Measurements from ENCODE around the gene ARMH4. TPM values are rescaled to one million over a fixed set of nuclear protein-coding genes. Genes with fewer than 3 reads are reported as not detected.

The ARMH4 gene
- polyA plus RNA-seq, 5 donors, result 8.5 to 17.7 (median 15.5) TPM

DNA sequence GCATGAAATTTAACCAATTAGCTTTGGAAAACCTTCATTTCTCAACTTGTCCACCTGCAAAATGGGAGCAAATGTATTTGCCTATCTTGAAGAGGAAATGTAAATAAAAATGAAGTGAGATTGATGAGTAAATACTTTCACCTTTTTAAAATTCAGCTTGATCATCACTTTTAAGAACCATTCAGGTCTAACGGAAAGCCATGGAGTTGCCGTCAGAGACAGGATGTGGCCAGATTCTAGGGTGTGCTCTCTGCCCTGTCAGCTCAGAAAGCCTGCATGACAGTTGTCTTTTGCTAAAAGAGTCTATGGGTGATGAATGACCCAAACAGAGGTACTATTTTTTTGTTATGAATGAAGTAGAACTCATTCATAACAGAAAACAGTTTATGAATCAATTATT lies 181.8 kb downstream of the ARMH4 start:
- no peak for DNase-seq

DNA sequence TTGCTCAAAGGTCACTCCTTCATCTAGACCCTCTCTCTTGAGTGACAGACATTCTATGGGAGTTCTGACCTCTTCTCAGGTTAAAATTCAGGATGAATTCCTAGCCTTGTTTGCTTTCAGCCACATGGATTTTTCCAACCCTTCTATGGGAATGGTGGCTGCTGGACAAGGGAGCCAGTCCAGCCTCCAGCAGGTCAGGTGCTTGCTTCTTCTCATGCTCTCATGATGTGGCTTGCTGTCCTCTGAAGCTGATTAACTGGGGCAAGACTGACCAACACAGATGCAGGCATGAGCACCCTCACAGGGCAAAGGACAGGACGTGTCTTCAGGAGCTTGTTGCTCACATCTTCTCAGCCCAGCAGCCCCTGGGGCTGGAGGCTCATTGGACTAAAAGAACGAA lies 188.9 kb downstream of the ARMH4 start:
- DNase-seq, result no peak

DNA sequence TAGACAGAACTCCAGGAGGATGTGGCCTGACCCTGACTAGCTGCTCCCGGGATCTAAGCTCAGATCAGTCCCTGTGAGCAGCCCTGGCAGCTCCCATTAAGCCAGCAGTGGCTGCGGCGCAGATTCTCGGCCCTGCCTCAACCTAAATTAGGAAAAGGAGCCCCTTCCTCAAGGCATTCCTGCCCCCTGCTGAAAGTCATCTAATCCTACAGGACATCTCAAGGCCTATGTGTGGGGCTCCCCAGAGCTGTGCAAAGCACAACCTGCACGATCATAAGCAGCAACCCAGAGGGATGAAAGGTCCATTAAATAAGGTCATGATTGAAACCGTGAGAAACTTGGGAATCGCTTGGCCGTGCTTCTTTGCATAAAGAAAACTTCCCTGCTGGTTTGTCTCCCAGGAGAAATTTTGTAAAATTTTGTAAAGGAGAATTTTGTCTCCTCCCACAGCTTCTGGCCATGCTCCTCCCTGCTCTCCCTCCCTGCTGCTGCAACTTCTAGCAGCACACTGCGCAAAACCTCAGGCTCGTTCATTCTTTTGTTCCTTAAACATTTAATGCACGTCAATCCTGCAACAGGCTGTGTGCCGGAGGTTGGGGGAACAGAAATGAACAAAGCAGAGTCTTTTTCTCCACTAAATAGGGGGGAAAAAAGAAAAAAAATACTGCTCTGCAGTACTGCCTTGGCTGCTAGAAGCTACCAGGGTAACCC lies 189.5 kb downstream of the ARMH4 start:
- no peak for DNase-seq

DNA sequence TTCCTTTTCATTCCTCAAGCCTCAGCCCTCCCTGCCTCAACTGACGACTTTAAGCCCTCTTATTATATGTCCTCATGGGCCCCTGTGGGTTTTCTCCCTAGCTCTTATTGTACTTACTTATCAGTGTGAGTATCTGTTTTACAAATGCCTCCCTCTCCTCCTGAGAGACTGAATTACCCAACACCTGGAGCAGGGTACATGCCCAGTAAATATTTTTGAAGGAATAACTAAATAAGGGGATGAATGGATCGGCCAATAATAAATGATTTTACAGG lies 190.3 kb downstream of the ARMH4 start:
- DNase-seq, result no peak

DNA sequence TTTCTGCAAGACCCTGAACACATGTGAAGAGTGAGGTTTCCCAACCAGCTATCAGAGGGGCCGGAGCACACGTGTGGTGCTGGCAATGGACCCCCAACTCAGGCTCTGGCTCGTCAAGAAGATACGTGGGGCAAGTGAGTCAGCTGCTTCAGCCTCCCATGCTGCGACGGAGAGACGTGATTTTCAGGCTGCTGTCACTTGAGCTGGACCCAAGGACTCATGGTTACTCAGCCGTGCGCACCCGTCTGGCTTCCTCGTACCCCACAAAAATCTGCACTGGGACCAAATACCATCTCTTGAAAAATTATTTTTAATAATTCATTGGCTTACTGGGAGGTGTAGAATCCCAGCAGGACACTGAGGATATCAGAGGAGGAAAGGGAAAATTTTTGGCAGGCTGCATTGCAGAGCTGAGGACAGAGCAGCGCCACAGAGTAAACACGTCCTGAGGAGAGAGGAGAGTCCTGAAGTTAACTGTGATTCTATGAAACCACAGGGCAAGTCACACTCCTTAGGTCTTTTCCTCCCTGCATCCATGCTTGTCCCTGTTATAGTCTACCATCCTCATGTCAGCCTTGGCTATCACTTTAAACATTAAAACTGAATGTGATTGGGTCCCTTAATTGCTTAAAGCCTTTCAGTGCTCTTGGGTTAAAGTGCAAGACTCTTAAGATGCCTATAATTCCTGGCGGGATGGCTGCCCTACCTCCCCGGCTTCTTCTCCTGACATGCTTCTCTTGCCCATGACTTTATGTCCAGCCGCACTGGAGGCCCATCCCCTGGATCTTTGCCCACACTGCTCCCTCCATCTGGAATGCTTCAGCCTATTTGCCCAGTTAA lies 190.8 kb downstream of the ARMH4 start:
- no peak for DNase-seq

DNA sequence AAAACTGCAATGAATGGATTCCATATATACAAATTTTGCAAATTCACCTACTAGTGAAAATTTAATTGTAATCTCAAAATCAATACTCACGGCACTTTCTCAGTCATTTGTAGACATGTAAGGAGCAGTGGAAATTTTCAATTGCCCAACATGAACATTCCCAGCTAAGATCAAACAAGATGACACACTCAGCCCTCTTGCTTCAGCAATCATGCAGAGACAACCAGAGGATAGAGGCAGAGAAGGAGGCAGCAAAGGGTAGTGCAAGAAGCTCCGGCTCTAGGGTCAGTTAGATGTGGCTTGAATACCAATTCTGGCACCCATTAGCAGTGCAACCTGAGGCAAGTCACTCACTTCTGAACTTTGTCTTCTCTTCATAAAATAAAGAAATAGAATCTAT lies 194.6 kb downstream of the ARMH4 start:
- no peak for DNase-seq

Other genes starting within 250 kb of the ARMH4 start
- 100 to 1,000 TPM in 4 of 5 donors, 10 to 100 TPM in 1; 98.6 to 118 (median 102) TPM for gene ACTR10, start 47.9 kb upstream of the ARMH4 start, polyA plus RNA-seq (ENCODE audit: insufficient read depth in 1 of 5, insufficient read length in 5 of 5, low replicate concordance in 1 of 5)
- 100 to 1,000 TPM; 133 to 194 (median 162) TPM for gene PSMA3, start 92.6 kb upstream of the ARMH4 start, polyA plus RNA-seq (ENCODE audit: insufficient read depth in 1 of 5, insufficient read length in 5 of 5, low replicate concordance in 1 of 5)
- 10 to 100 TPM; 22.3 to 51.5 (median 42.8) TPM for gene ARID4A, start 146.3 kb upstream of the ARMH4 start, polyA plus RNA-seq (ENCODE audit: insufficient read depth in 1 of 5, insufficient read length in 5 of 5, low replicate concordance in 1 of 5)
- 1 to 10 TPM in 2 of 5 donors, under 1 TPM in 3; 0.55 to 1.9 (median 0.64) TPM for gene TOMM20L, start 243.7 kb upstream of the ARMH4 start, polyA plus RNA-seq (ENCODE audit: insufficient read depth in 1 of 5, insufficient read length in 5 of 5, low replicate concordance in 1 of 5)

Data from right lung (tissue), 5 donors.